GM12878 (cell line): Measurements from ENCODE around the gene PLEKHH1. TPM values are rescaled to one million over a fixed set of nuclear protein-coding genes. Genes with fewer than 3 reads are reported as not detected.
"Not testable (repeated sequence)": the region's sequence is repeated elsewhere in the genome, so short reads cannot be mapped to it uniquely, and the experiment has no call there.

Experiments
- ATAC-seq: fragments of 200-7000 bp; cut with Tn5 transposase; 3 replicates; pipeline ENCODE4 v1.9.1; 2020; ENCODE audit warnings: mild to moderate bottlenecking, moderate library complexity
- BruUV-seq: library from RNA; stranded (reverse); fragments of 400-500 nt; replicated peaks from 2 replicates; lab custom pipeline; 2021; lab: Mats Ljungman, UMichigan
- CTCF ChIA-PET: fragments of 300-600 bp; sonication (Branson Sonifier 250); formaldehyde crosslinking; extraction: SDS; loops from one replicate; lab custom pipeline; 2021; ENCODE audit warnings: inconsistent platforms; lab: Yijun Ruan, JAX
- POLR2A ChIA-PET: fragments of 350-600 bp; formaldehyde crosslinking; extraction: SDS; loops from one replicate; lab custom pipeline; 2021; ENCODE audit warnings: inconsistent platforms; lab: Charles Lee
- RAD21 ChIA-PET: fragments of 300-600 bp; sonication (Branson Sonifier 250); formaldehyde crosslinking; loops from one replicate; lab custom pipeline; 2023; ENCODE audit warnings: antibody characterized with exemption; ENCODE audit not compliant: unreplicated experiment; lab: Charles Lee
- SMC1A ChIA-PET: fragments of 300-600 bp; sonication (Branson Sonifier 250); formaldehyde crosslinking; loops from one replicate; lab custom pipeline; 2023; ENCODE audit not compliant: unreplicated experiment, uncharacterized antibody; lab: Charles Lee
- DNase-seq: peaks from one replicate; pipeline ENCODE4 v3.0.0-alpha.2; 2011; ENCODE audit warnings: low read depth, low spot score
- FAIRE-seq: peaks from 3 replicates; lab custom pipeline; 2011; peaks lifted over from hg19 to GRCh38; lab: Jason Lieb, UNC
- H2AFZ ChIP-seq: 2 replicates; pipeline ENCODE4 v1.6.0; 2011; ENCODE audit warnings: low read depth, low read length, control low read depth; ENCODE audit not compliant: control insufficient read depth
- H3K27ac ChIP-seq: 2 replicates; pipeline ENCODE4 v1.5.1; 2011; ENCODE audit warnings: control low read depth; ENCODE audit not compliant: control insufficient read depth, insufficient read depth
- H3K27me3 ChIP-seq, 2 experiments: replicated peaks in 1 of 2; 2 replicates each; pipeline versions ENCODE4 v1.6.0 to v1.6.1; 2011; ENCODE audit warnings: low read length in 1 of 2; ENCODE audit not compliant: control insufficient read depth in 2 of 2, insufficient read depth in 2 of 2
- H3K36me3 ChIP-seq, 2 experiments: 2 replicates each; pipeline ENCODE4 v1.5.1; 2011; ENCODE audit warnings: low read length in 1 of 2; ENCODE audit not compliant: control insufficient read depth in 2 of 2, insufficient read depth in 2 of 2
- H3K4me1 ChIP-seq: 2 replicates; pipeline ENCODE4 v1.6.1; 2011; ENCODE audit warnings: mild to moderate bottlenecking, low read length, moderate library complexity, mixed read lengths; ENCODE audit not compliant: control insufficient read depth, insufficient read depth
- H3K4me2 ChIP-seq: 2 replicates; pipeline ENCODE4 v1.6.0; 2011; ENCODE audit warnings: control low read depth; ENCODE audit not compliant: control insufficient read depth, insufficient read depth
- H3K4me3 ChIP-seq: fragments of 200-600 bp; sonication (generic); 2 replicates; pipeline ENCODE4 v1.5.1; 2016
- H3K79me2 ChIP-seq: 2 replicates; pipeline ENCODE4 v1.6.0; 2011; ENCODE audit warnings: low read length; ENCODE audit not compliant: control insufficient read depth, insufficient read depth
- H3K9ac ChIP-seq: 2 replicates; pipeline ENCODE4 v1.8.0; 2011; ENCODE audit warnings: low read length, control low read depth, mixed read lengths; ENCODE audit not compliant: control insufficient read depth, insufficient read depth
- H3K9me3 ChIP-seq: replicated peaks from 3 replicates; pipeline ENCODE4 v1.5.1; 2011; ENCODE audit warnings: mild to moderate bottlenecking, low read length; ENCODE audit not compliant: control insufficient read depth, insufficient read depth
- H4K20me1 ChIP-seq: 2 replicates; pipeline ENCODE4 v1.6.0; 2011; ENCODE audit not compliant: control insufficient read depth, insufficient read depth
- YBX1 ChIP-seq: fragments of 450-650 bp; IDR thresholded peaks from 2 replicates; pipeline ENCODE4 v1.6.1; 2016; ENCODE audit warnings: antibody characterized with exemption
- YY1 ChIP-seq: IDR thresholded peaks from 2 replicates; pipeline ENCODE4 v1.6.1; 2011; ENCODE audit warnings: low read depth, mild to moderate bottlenecking, low read length
- WGBS: methylation state at CpG from one replicate; pipeline ENCODE4 v1.1.6; 2016; ENCODE audit warnings: low lambda C conversion rate; ENCODE audit not compliant: insufficient replicate concordance, insufficient coverage; ENCODE audit errors: missing lambda C conversion rate; 5-methylcytosine and 5-hydroxymethylcytosine counted together
- in situ Hi-C: fragments of 300-500 bp; cut with MboI; formaldehyde crosslinking; loops from 9 replicates; pipeline ENCODE4 v1.14.3; 2018; ENCODE audit warnings: mixed read lengths
- intact Hi-C: fragments of 100-400 bp; cut with micrococcal nuclease; formaldehyde crosslinking; loops from one replicate; pipeline ENCODE4 v1.14.2; 2022; ENCODE audit not compliant: unreplicated experiment
- polyA plus RNA-seq, 11 experiments: library from polyadenylated mRNA; depleted of rRNA in 4 of 11; unstranded in 6 of 11; stranded (reverse) in 5 of 11; fragments of >200 nt; fragmentation: Nextera tagmentation in 4 of 11; fragmentation: Illumina TruSeq in 1 of 11; extraction: Ambion mirVana in 4 of 11; extraction: Trizol in 1 of 11; gene quantifications; 1 replicate in 1 of 11; 2 replicates in 10 of 11; pipeline versions ENCODE4 v1.2.1 to v1.2.3, GENCODE V29; 2011 to 2016; ENCODE audit warnings: inconsistent platforms in 2 of 11, missing spikeins in 2 of 11, low read depth in 1 of 11
- total RNA-seq, 4 experiments: library from RNA; depleted of rRNA in 3 of 4; stranded (reverse); fragments of >200 nt in 3 of 4; fragmentation: Illumina TruSeq in 1 of 4; extraction: Trizol in 1 of 4; gene quantifications; 2 replicates each; pipeline versions ENCODE4 v1.2.1 to v1.2.3, GENCODE V29; 2013 to 2021

PLEKHH1 gene
- total and polyA plus RNA-seq, 10 of the 15 experiments (the other 5 are each of a cell fraction or from before 2014, with no cell fraction given), result 0.11 to 0.95 (median 0.41) TPM

GRCh38 chr14:67589204-67589770 is 56.2 kb downstream of the PLEKHH1 start:
- 69% methylated on average over 2 of the region's 2 CpGs for WGBS
- intact Hi-C loops (no loop called here), in situ Hi-C loops (loop anchor here (10.0 kb wide), 1 partner anchor 116 kb away; the partner anchor contains the start of gene RDH12)
- Histone ChIP-seq H3K9me3 (no peaks in the 10 kb centered on the region), H3K27me3 (no peaks in the 10 kb centered on the region), H3K4me1 (no peaks in the 10 kb centered on the region), H3K36me3 (peaks cover 1 to 14% of the 10 kb centered on the region in 2 experiments), H3K79me2 (no peaks in the 10 kb centered on the region), H2AFZ (no peak overlapping the region), H3K4me2 (no peak overlapping the region), H3K4me3 (no peak overlapping the region), H4K20me1 (no peaks in the 10 kb centered on the region), H3K9ac (no peak overlapping the region), H3K27ac (no peak overlapping the region)
- CTCF ChIA-PET, result interaction anchor here (1.2 to 15.4 kb wide), 6 partner anchors 11 to 162 kb away, joined by 4 to 359 read pairs (median 4); partner anchors contain the start of genes PIGH and RDH12
- ATAC-seq (no peak), DNase-seq (no peak), FAIRE-seq (peak; percentile 7)
- BruUV-seq, result no TSS peak
- POLR2A ChIA-PET, result interaction anchor here (0.7 kb wide), 1 partner anchor 79 kb away, joined by 3 read pairs; no protein-coding TSS in a partner anchor
- TF ChIP-seq YBX1 (no peak), YY1 (no peak)
- SMC1A ChIA-PET, result interaction anchor here (1.2 to 12.1 kb wide), 5 partner anchors 8 to 114 kb away, joined by 3 to 206 read pairs (median 5); partner anchors contain the start of gene RDH12
- RAD21 ChIA-PET, result interaction anchor here (1.6 to 11.1 kb wide), 2 partner anchors 10 to 114 kb away, joined by 8 to 153 read pairs; partner anchors contain the start of genes PIGH and RDH12

- H3K9me3 ChIP-seq, H3K79me2 ChIP-seq, H3K4me1 ChIP-seq, intact Hi-C loops, ATAC-seq, BruUV-seq, H3K9ac ChIP-seq, POLR2A ChIA-PET, H4K20me1 ChIP-seq, SMC1A ChIA-PET, H3K4me3 ChIP-seq, DNase-seq, H3K4me2 ChIP-seq, H3K36me3 ChIP-seq, H2AFZ ChIP-seq, H3K27me3 ChIP-seq, H3K27ac ChIP-seq, in situ Hi-C loops: not testable (repeated sequence)
- ChIA-PET CTCF (interaction anchor here (1.2 to 1.6 kb wide), 2 partner anchors 9 to 111 kb away, joined by 3 to 4 read pairs; no protein-coding TSS in a partner anchor), RAD21 (interaction anchor here (0.9 kb wide), 1 partner anchor 73 kb away, joined by 3 read pairs; no protein-coding TSS in a partner anchor)
- 0% methylated on average over 1 of the region's 1 CpG for WGBS
- FAIRE-seq, result peak; percentile 64
These were observed 60.6 kb downstream of the PLEKHH1 start for GRCh38 chr14:67593650-67594049.
